SK-N-SH treated with all-trans-retinoic acid at 6 μM for 48 hours (cell line): ENCODE measurements around the gene INPP5J.

ENCODE experiments used
- ATAC-seq: fragments of 200-7000 bp; cut with Tn5 transposase; 3 replicates; pipeline ENCODE4 v1.9.1; 2020; ENCODE audit warnings: mild to moderate bottlenecking, moderate library complexity
- ARNTL ChIP-seq: fragments of 450-650 bp; formaldehyde crosslinking; IDR thresholded peaks from 2 replicates; pipeline ENCODE4 v1.5.0; 2020; ENCODE audit warnings: low read depth, mild to moderate bottlenecking, moderate library complexity, borderline replicate concordance
- BACH2 ChIP-seq: fragments of 250-450 bp; sonication (Bioruptor Pico); IDR thresholded peaks from 2 replicates; pipeline ENCODE4 v1.9.0; 2021; ENCODE audit warnings: mild to moderate bottlenecking, borderline replicate concordance
- CREB5 ChIP-seq: fragments of 250-450 bp; sonication (Bioruptor Pico); IDR thresholded peaks from 2 replicates; pipeline ENCODE4 v1.5.1; 2020; ENCODE audit warnings: low read depth, mild to moderate bottlenecking, moderate library complexity
- CSDC2 ChIP-seq: fragments of 250-450 bp; sonication (Bioruptor Pico); IDR thresholded peaks from 2 replicates; pipeline ENCODE4 v1.5.0; 2020; ENCODE audit warnings: mild to moderate bottlenecking, moderate library complexity
- CSRNP3 ChIP-seq: fragments of 250-450 bp; sonication (Bioruptor Pico); IDR thresholded peaks from 2 replicates; pipeline ENCODE4 v1.5.1; 2021; ENCODE audit warnings: mild to moderate bottlenecking, moderate library complexity
- ESRRG ChIP-seq: fragments of 250-450 bp; sonication (Bioruptor Pico); IDR thresholded peaks from 2 replicates; pipeline ENCODE4 v1.6.1; 2021; ENCODE audit warnings: mild to moderate bottlenecking
- GLIS3 ChIP-seq: fragments of 250-450 bp; sonication (Bioruptor Pico); IDR thresholded peaks from 2 replicates; pipeline ENCODE4 v1.5.0; 2020; ENCODE audit warnings: mild to moderate bottlenecking, moderate library complexity
- ISL1 ChIP-seq: fragments of 250-450 bp; sonication (Bioruptor Pico); IDR thresholded peaks from 2 replicates; pipeline ENCODE4 v2.1.2; 2022; ENCODE audit warnings: mild to moderate bottlenecking, moderate library complexity
- OSR1 ChIP-seq: fragments of 250-450 bp; sonication (Bioruptor Pico); IDR thresholded peaks from 2 replicates; pipeline ENCODE4 v1.8.0; 2022; ENCODE audit warnings: moderate library complexity, mild to moderate bottlenecking, inconsistent platforms
- PATZ1 ChIP-seq: fragments of 250-450 bp; sonication (Bioruptor Pico); IDR thresholded peaks from 2 replicates; pipeline ENCODE4 v1.8.0; 2020; ENCODE audit warnings: mild to moderate bottlenecking, moderate library complexity, borderline replicate concordance
- PPARA ChIP-seq: fragments of 250-450 bp; sonication (Bioruptor Pico); IDR thresholded peaks from 2 replicates; pipeline ENCODE4 v1.5.0; 2020; ENCODE audit warnings: mild to moderate bottlenecking, borderline replicate concordance
- RARB ChIP-seq: fragments of 250-450 bp; sonication (Bioruptor Pico); IDR thresholded peaks from 2 replicates; pipeline ENCODE4 v1.8.0; 2021; ENCODE audit warnings: mild to moderate bottlenecking, moderate library complexity
- SNAI2 ChIP-seq: fragments of 250-450 bp; sonication (Bioruptor Pico); IDR thresholded peaks from 2 replicates; pipeline ENCODE4 v1.5.0; 2020; ENCODE audit warnings: mild to moderate bottlenecking, moderate library complexity
- TCF4 ChIP-seq: fragments of 250-450 bp; sonication (Bioruptor Pico); IDR thresholded peaks from 2 replicates; pipeline ENCODE4 v1.8.0; 2021; ENCODE audit warnings: mild to moderate bottlenecking, moderate library complexity, borderline replicate concordance
- TOX ChIP-seq: fragments of 250-450 bp; sonication (Bioruptor Pico); IDR thresholded peaks from 2 replicates; pipeline ENCODE4 v1.8.0; 2021; ENCODE audit warnings: mild to moderate bottlenecking, moderate library complexity, borderline replicate concordance
- TSHZ2 ChIP-seq: fragments of 250-450 bp; sonication (Bioruptor Pico); IDR thresholded peaks from 2 replicates; pipeline ENCODE4 v1.5.0; 2020; ENCODE audit warnings: mild to moderate bottlenecking, moderate library complexity
- ZC3H10 ChIP-seq: fragments of 250-450 bp; sonication (Bioruptor Pico); IDR thresholded peaks from 2 replicates; pipeline ENCODE4 v1.5.1; 2021; ENCODE audit warnings: mild to moderate bottlenecking, moderate library complexity
- ZFP3 ChIP-seq: fragments of 250-450 bp; sonication (Bioruptor Pico); IDR thresholded peaks from 2 replicates; pipeline ENCODE4 v1.5.0; 2020; ENCODE audit warnings: mild to moderate bottlenecking, moderate library complexity
- ZFP30 ChIP-seq: fragments of 450-650 bp; formaldehyde crosslinking; IDR thresholded peaks from 2 replicates; pipeline ENCODE4 v1.5.0; 2022; ENCODE audit warnings: mild to moderate bottlenecking, moderate library complexity
- ZNF565 ChIP-seq: fragments of 450-650 bp; formaldehyde crosslinking; conservative IDR thresholded peaks from 2 replicates; pipeline ENCODE4 v1.5.0; 2020; ENCODE audit warnings: low read depth, mild to moderate bottlenecking, moderate library complexity
- ZNF70 ChIP-seq: fragments of 450-650 bp; formaldehyde crosslinking; IDR thresholded peaks from 2 replicates; pipeline ENCODE4 v1.5.0; 2020; ENCODE audit warnings: mild to moderate bottlenecking, moderate library complexity
- ZNF8 ChIP-seq: fragments of 450-650 bp; formaldehyde crosslinking; IDR thresholded peaks from 2 replicates; pipeline ENCODE4 v1.5.0; 2020; ENCODE audit warnings: mild to moderate bottlenecking, moderate library complexity
- TF ChIP-seq, protein P1 (sequence below): fragments of 250-450 bp; sonication (Bioruptor Pico); IDR thresholded peaks from 2 replicates; pipeline ENCODE4 v1.8.0; 2021; ENCODE audit warnings: low read depth, mild to moderate bottlenecking, moderate library complexity, borderline replicate concordance

Gene INPP5J

GRCh38 chr22:31136155-31136554 is 13.4 kb downstream of the INPP5J start:
- TF ChIP-seq ARNTL (CRISPR knock-in tag) = no peak
- TF ChIP-seq SNAI2 (CRISPR knock-in tag) = no peak
- no peak for TF ChIP-seq GLIS3 (CRISPR knock-in tag)
- TF ChIP-seq RARB = no peak
- TF ChIP-seq CSRNP3 (CRISPR knock-in tag) = no peak
- TF ChIP-seq, protein P1, sequence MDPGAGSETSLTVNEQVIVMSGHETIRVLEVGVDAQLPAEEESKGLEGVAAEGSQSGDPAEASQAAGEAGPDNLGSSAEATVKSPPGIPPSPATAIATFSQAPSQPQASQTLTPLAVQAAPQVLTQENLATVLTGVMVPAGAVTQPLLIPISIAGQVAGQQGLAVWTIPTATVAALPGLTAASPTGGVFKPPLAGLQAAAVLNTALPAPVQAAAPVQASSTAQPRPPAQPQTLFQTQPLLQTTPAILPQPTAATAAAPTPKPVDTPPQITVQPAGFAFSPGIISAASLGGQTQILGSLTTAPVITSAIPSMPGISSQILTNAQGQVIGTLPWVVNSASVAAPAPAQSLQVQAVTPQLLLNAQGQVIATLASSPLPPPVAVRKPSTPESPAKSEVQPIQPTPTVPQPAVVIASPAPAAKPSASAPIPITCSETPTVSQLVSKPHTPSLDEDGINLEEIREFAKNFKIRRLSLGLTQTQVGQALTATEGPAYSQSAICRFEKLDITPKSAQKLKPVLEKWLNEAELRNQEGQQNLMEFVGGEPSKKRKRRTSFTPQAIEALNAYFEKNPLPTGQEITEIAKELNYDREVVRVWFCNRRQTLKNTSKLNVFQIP (CRISPR knock-in tag) = no peak
- no peak for TF ChIP-seq ZFP30 (CRISPR knock-in tag)
- no peak for TF ChIP-seq PPARA (CRISPR knock-in tag)
- TF ChIP-seq PATZ1 (CRISPR knock-in tag) = no peak
- TF ChIP-seq TCF4 (CRISPR knock-in tag) = no peak
- no peak for TF ChIP-seq ZNF70
- no peak for TF ChIP-seq CSDC2 (CRISPR knock-in tag)
- no peak for ATAC-seq

DNA sequence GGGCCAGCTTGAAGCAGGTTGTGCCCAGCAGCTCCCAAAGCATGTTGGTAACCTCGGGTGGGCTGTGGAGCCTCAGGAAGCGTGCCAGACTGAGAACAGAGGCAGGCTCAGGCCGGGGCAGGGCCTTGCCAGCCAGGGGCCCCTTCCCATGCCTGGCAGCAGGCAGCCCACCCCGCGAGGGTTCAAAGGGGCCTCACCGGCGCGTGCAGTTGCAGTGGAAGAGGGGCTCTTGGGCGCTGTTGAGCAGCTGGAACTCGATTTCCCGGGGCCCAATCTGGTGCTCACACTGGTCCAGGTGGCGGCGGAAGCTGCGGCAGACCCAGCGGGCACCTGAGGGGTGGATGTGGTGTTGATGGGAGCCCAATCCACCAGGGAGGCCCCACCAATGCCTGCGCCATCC is 13.9 kb downstream of the INPP5J start:
- ATAC-seq = no peak
- TF ChIP-seq, protein P1 (CRISPR knock-in tag) = no peak
- TF ChIP-seq GLIS3 (CRISPR knock-in tag) = no peak
- no peak for TF ChIP-seq OSR1 (CRISPR knock-in tag)
- TF ChIP-seq PPARA (CRISPR knock-in tag) = no peak

GRCh38 chr22:31137721-31138120 is 15.0 kb downstream of the INPP5J start:
- ATAC-seq = no peak
- TF ChIP-seq TCF4 (CRISPR knock-in tag) = no peak
- TF ChIP-seq ESRRG (CRISPR knock-in tag) = no peak
- no peak for TF ChIP-seq ZNF70
- no peak for TF ChIP-seq RARB
- TF ChIP-seq BACH2 (CRISPR knock-in tag) = no peak
- no peak for TF ChIP-seq ZNF565 (CRISPR knock-in tag)
- no peak for TF ChIP-seq CSRNP3 (CRISPR knock-in tag)
- TF ChIP-seq TOX (CRISPR knock-in tag) = no peak
- no peak for TF ChIP-seq ARNTL (CRISPR knock-in tag)
- TF ChIP-seq ISL1 (CRISPR knock-in tag) = no peak
- TF ChIP-seq ZFP30 (CRISPR knock-in tag) = no peak
- TF ChIP-seq CREB5 = no peak
- no peak for TF ChIP-seq ZNF8 (CRISPR knock-in tag)
- TF ChIP-seq CSDC2 (CRISPR knock-in tag) = no peak
- TF ChIP-seq, protein P1 (CRISPR knock-in tag) = no peak
- TF ChIP-seq TSHZ2 (CRISPR knock-in tag) = no peak
- TF ChIP-seq PPARA (CRISPR knock-in tag) = no peak
- no peak for TF ChIP-seq ZFP3 (CRISPR knock-in tag)
- no peak for TF ChIP-seq OSR1 (CRISPR knock-in tag)
- TF ChIP-seq ZC3H10 (CRISPR knock-in tag) = no peak
